OCI-LY3 (cell line): ENCODE measurements around the gene CPLANE1.

Source experiments
- EZH2phosphoT487 ChIP-seq: fragments of 200-600 bp; shearing (Covaris generic); IDR thresholded peaks from 2 replicates; pipeline ENCODE4 v1.6.1; 2018; ENCODE audit warnings: antibody characterized with exemption, mixed run types, low read depth
- TF ChIP-seq, protein P1 (sequence below): fragments of 200-600, 300-600 bp; sonication (generic); IDR thresholded peaks from 2 replicates; pipeline ENCODE4 v1.5.1; 2014; ENCODE audit warnings: antibody characterized with exemption, low read length, low read depth

DNA sequence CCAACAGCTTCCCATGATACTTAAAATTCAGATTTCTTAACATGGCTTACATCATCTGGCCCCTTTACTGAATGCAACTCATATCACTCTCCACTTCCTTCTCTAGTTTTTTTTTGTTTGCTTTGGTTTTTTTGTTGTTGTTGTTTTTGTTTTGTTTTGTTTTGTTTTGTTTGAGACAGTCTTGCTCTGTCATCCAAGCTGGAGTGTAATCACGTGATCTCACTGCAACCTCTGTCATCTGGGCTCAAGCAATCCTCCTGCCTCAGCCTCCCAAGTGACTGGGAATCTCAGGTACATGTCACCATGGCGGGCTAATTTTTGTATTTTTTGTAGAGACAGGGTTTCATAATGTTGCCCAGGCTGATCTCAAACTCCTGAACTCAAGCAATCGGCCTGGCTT is 41.4 kb downstream of the CPLANE1 start:
- TF ChIP-seq, protein P1, sequence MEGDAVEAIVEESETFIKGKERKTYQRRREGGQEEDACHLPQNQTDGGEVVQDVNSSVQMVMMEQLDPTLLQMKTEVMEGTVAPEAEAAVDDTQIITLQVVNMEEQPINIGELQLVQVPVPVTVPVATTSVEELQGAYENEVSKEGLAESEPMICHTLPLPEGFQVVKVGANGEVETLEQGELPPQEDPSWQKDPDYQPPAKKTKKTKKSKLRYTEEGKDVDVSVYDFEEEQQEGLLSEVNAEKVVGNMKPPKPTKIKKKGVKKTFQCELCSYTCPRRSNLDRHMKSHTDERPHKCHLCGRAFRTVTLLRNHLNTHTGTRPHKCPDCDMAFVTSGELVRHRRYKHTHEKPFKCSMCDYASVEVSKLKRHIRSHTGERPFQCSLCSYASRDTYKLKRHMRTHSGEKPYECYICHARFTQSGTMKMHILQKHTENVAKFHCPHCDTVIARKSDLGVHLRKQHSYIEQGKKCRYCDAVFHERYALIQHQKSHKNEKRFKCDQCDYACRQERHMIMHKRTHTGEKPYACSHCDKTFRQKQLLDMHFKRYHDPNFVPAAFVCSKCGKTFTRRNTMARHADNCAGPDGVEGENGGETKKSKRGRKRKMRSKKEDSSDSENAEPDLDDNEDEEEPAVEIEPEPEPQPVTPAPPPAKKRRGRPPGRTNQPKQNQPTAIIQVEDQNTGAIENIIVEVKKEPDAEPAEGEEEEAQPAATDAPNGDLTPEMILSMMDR = no peak
- TF ChIP-seq EZH2phosphoT487 = no peak
